ENCODE data around the gene SPTLC2. TPM values are rescaled to one million over a fixed set of nuclear protein-coding genes. Genes with fewer than 3 reads are reported as not detected.

The SPTLC2 gene
- total RNA-seq, 1 donor from 2014 or later = 51.6 TPM

GRCh38 chr14:77509366-77509765 is 107.1 kb downstream of the SPTLC2 start:
- intact Hi-C loops (cut with micrococcal nuclease) = no loop called here

- intact Hi-C loops (cut with micrococcal nuclease) = no loop called here
These were observed 107.6 kb downstream of the SPTLC2 start for GRCh38 chr14:77508876-77509275.

GRCh38 chr14:77508249-77508648 is 108.2 kb downstream of the SPTLC2 start:
- intact Hi-C loops (cut with micrococcal nuclease) = no loop called here

- intact Hi-C loops (cut with micrococcal nuclease) = no loop called here
These were observed 108.7 kb downstream of the SPTLC2 start for GRCh38 chr14:77507762-77508161.

- intact Hi-C loops (cut with micrococcal nuclease) = no loop called here
These were observed 111.4 kb downstream of the SPTLC2 start for GRCh38 chr14:77505031-77505430.

- intact Hi-C loops (cut with micrococcal nuclease) = no loop called here
These were observed 113.3 kb downstream of the SPTLC2 start for GRCh38 chr14:77503138-77503537.

GRCh38 chr14:77502109-77502782 is 114.2 kb downstream of the SPTLC2 start:
- intact Hi-C loops (cut with micrococcal nuclease) = no loop called here

GRCh38 chr14:77498984-77499527 is 117.4 kb downstream of the SPTLC2 start:
- intact Hi-C loops (cut with micrococcal nuclease) = no loop called here

GRCh38 chr14:77498120-77498979 is 118.1 kb downstream of the SPTLC2 start, which contains the start of gene ISM2:
Gene ISM2 (minus strand): TSS chr14:77498816. CDS start chr14:77498793, 23 bp downstream.
- intact Hi-C loops (cut with micrococcal nuclease) = no loop called here

GRCh38 chr14:77495334-77495733 is 121.1 kb downstream of the SPTLC2 start:
- intact Hi-C loops (cut with micrococcal nuclease) = no loop called here

- intact Hi-C loops (cut with micrococcal nuclease) = no loop called here
These were observed 125.4 kb downstream of the SPTLC2 start for GRCh38 chr14:77491056-77491455.

GRCh38 chr14:77490347-77490986 is 126.0 kb downstream of the SPTLC2 start:
- intact Hi-C loops (cut with micrococcal nuclease) = no loop called here

GRCh38 chr14:77489041-77489440 is 127.4 kb downstream of the SPTLC2 start:
- intact Hi-C loops (cut with micrococcal nuclease) = no loop called here

GRCh38 chr14:77488558-77488957 is 127.9 kb downstream of the SPTLC2 start:
- intact Hi-C loops (cut with micrococcal nuclease) = no loop called here

GRCh38 chr14:77485901-77486678 is 130.3 kb downstream of the SPTLC2 start:
- intact Hi-C loops (cut with micrococcal nuclease) = no loop called here

GRCh38 chr14:77485256-77485655 is 131.2 kb downstream of the SPTLC2 start:
- intact Hi-C loops (cut with micrococcal nuclease) = no loop called here

GRCh38 chr14:77482422-77482821 is 134.0 kb downstream of the SPTLC2 start:
- intact Hi-C loops (cut with micrococcal nuclease) = no loop called here

- intact Hi-C loops (cut with micrococcal nuclease) = no loop called here
These were observed 137.6 kb downstream of the SPTLC2 start for GRCh38 chr14:77478796-77479195.

- intact Hi-C loops (cut with micrococcal nuclease) = no loop called here
These were observed 138.4 kb downstream of the SPTLC2 start for GRCh38 chr14:77478029-77478428.

- intact Hi-C loops (cut with micrococcal nuclease) = no loop called here
These were observed 140.9 kb downstream of the SPTLC2 start for GRCh38 chr14:77475432-77476115.

Data from T-helper 2 cell treated with Interferon-gamma antibody and Interleukin-4, amounts not matched to agents 100 ng/mL and 5 ng/mL, for 36 hours (primary cell).